ENCODE results near the gene SSTR5.

GRCh38 chr16:1113489-1113888, 40.9 kb downstream of the SSTR5 start:
- TF ChIP-seq CTCF (IDR thresholded peaks at IDR 0.05) (no peak), ZFX (IDR thresholded peaks at IDR 0.05; ENCODE audit: borderline replicate concordance) (no peak)

Measured in 22Rv1 (cell line).